Astrocyte (in vitro differentiated cells and primary cell): Measurements from ENCODE around the gene ARHGEF10L. TPM values are rescaled to one million over a fixed set of nuclear protein-coding genes. Genes with fewer than 3 reads are reported as not detected.

ENCODE experiments used
- DNase-seq: peaks from one replicate; pipeline ENCODE4 v3.0.0-alpha.2; 2010; ENCODE audit warnings: low read depth
- FAIRE-seq: peaks from 2 replicates; lab custom pipeline; 2011; peaks lifted over from hg19 to GRCh38; lab: Jason Lieb, UNC
- H2AFZ ChIP-seq: 2 replicates; pipeline ENCODE4 v1.6.0; 2012; ENCODE audit warnings: low read depth, low read length, inconsistent platforms
- H3K27ac ChIP-seq: 2 replicates; pipeline ENCODE4 v1.5.1; 2011; ENCODE audit warnings: low read depth, low read length, inconsistent platforms
- H3K27me3 ChIP-seq: 2 replicates; pipeline ENCODE4 v1.6.0; 2011; ENCODE audit warnings: low read length, inconsistent platforms; ENCODE audit not compliant: insufficient read depth
- H3K36me3 ChIP-seq: 2 replicates; pipeline ENCODE4 v1.5.1; 2011; ENCODE audit warnings: low read length, inconsistent platforms; ENCODE audit not compliant: insufficient read depth
- H3K4me1 ChIP-seq: 2 replicates; pipeline ENCODE4 v1.5.1; 2011; ENCODE audit warnings: low read length, inconsistent platforms; ENCODE audit not compliant: insufficient read depth
- H3K4me2 ChIP-seq: 2 replicates; pipeline ENCODE4 v1.6.0; 2012; ENCODE audit warnings: low read length, inconsistent platforms
- H3K4me3 ChIP-seq: 2 replicates; pipeline ENCODE4 v1.5.1; 2011; ENCODE audit warnings: low read depth, mild to moderate bottlenecking, low read length, inconsistent platforms; ENCODE audit not compliant: insufficient read depth
- H3K79me2 ChIP-seq: 2 replicates; pipeline ENCODE4 v1.6.0; 2012; ENCODE audit warnings: mild to moderate bottlenecking, low read length, inconsistent platforms; ENCODE audit not compliant: insufficient read depth
- H3K9ac ChIP-seq: 2 replicates; pipeline ENCODE4 v1.6.0; 2012; ENCODE audit warnings: mild to moderate bottlenecking, low read length, inconsistent platforms
- H3K9me3 ChIP-seq: 2 replicates; pipeline ENCODE4 v1.5.1; 2012; ENCODE audit warnings: low read depth, mild to moderate bottlenecking, low read length, inconsistent platforms; ENCODE audit not compliant: insufficient read depth
- H4K20me1 ChIP-seq: 2 replicates; pipeline ENCODE4 v1.6.0; 2012; ENCODE audit warnings: low read length, inconsistent platforms; ENCODE audit not compliant: insufficient read depth
- H3K27ac Mint-ChIP-seq: one replicate; pipeline ENCODE4 v1.8.0; 2021; ENCODE audit warnings: mild to moderate bottlenecking, mixed read lengths; ENCODE audit not compliant: unreplicated experiment
- H3K27me3 Mint-ChIP-seq: one replicate; pipeline ENCODE4 v1.8.0; 2021; ENCODE audit warnings: low read depth, mixed read lengths; ENCODE audit not compliant: unreplicated experiment
- H3K36me3 Mint-ChIP-seq: one replicate; pipeline ENCODE4 v1.8.0; 2021; ENCODE audit warnings: low read depth, mixed read lengths; ENCODE audit not compliant: unreplicated experiment
- H3K4me1 Mint-ChIP-seq: one replicate; pipeline ENCODE4 v1.8.0; 2021; ENCODE audit warnings: low read depth, mixed read lengths; ENCODE audit not compliant: unreplicated experiment
- H3K4me3 Mint-ChIP-seq: one replicate; pipeline ENCODE4 v1.8.0; 2021; ENCODE audit warnings: mild to moderate bottlenecking, moderate library complexity, mixed read lengths; ENCODE audit not compliant: unreplicated experiment
- H3K9me3 Mint-ChIP-seq: one replicate; pipeline ENCODE4 v1.8.0; 2021; ENCODE audit warnings: mild to moderate bottlenecking, mixed read lengths; ENCODE audit not compliant: unreplicated experiment
- EZH2 ChIP-seq: IDR thresholded peaks from 2 replicates; pipeline ENCODE4 v1.6.1; 2012; ENCODE audit warnings: mild to moderate bottlenecking, low read length, inconsistent platforms; ENCODE audit not compliant: insufficient read depth
- total RNA-seq: library from RNA; stranded (reverse); gene quantifications from 2 replicates; pipeline ENCODE4 v1.2.1, GENCODE V29; 2021
- TF ChIP-seq, protein P1 (sequence below): IDR thresholded peaks from 2 replicates; pipeline ENCODE4 v1.5.1; 2011; ENCODE audit warnings: low read depth, mild to moderate bottlenecking, inconsistent platforms, low read length, moderate library complexity; ENCODE audit not compliant: insufficient read depth

The ARHGEF10L gene
- total RNA-seq, 1 donor from 2014 or later: 14.2 TPM

GRCh38 chr1:17559615-17560419 is 20.3 kb downstream of the ARHGEF10L start:
- Mint-ChIP-seq H3K9me3 (no peaks in the 10 kb centered on the region), H3K4me1 (peaks cover 17% of the 10 kb centered on the region), H3K4me3 (no peak overlapping the region)

GRCh38 chr1:17561247-17561548 is 21.7 kb downstream of the ARHGEF10L start:
- Histone ChIP-seq H4K20me1 (peaks cover 55% of the 10 kb centered on the region), H3K9me3 (no peaks in the 10 kb centered on the region), H3K27me3 (no peaks in the 10 kb centered on the region), H3K9ac (peak overlapping the region; percentile 19), H2AFZ (peak overlapping the region; percentile 59), H3K27ac (no peak overlapping the region), H3K4me1 (peaks cover 19% of the 10 kb centered on the region), H3K4me2 (peak overlapping the region; percentile 69), H3K4me3 (no peak overlapping the region), H3K36me3 (no peaks in the 10 kb centered on the region), H3K79me2 (peaks cover 43% of the 10 kb centered on the region)
- no peak for FAIRE-seq
- Mint-ChIP-seq H3K4me3 (no peak overlapping the region), H3K36me3 (no peaks in the 10 kb centered on the region), H3K9me3 (no peaks in the 10 kb centered on the region), H3K27me3 (no peaks in the 10 kb centered on the region), H3K4me1 (peaks cover 21% of the 10 kb centered on the region), H3K27ac (no peak overlapping the region)
- TF ChIP-seq, protein P1, sequence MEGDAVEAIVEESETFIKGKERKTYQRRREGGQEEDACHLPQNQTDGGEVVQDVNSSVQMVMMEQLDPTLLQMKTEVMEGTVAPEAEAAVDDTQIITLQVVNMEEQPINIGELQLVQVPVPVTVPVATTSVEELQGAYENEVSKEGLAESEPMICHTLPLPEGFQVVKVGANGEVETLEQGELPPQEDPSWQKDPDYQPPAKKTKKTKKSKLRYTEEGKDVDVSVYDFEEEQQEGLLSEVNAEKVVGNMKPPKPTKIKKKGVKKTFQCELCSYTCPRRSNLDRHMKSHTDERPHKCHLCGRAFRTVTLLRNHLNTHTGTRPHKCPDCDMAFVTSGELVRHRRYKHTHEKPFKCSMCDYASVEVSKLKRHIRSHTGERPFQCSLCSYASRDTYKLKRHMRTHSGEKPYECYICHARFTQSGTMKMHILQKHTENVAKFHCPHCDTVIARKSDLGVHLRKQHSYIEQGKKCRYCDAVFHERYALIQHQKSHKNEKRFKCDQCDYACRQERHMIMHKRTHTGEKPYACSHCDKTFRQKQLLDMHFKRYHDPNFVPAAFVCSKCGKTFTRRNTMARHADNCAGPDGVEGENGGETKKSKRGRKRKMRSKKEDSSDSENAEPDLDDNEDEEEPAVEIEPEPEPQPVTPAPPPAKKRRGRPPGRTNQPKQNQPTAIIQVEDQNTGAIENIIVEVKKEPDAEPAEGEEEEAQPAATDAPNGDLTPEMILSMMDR: no peak
- TF ChIP-seq EZH2: no peak
- DNase-seq: no peak

More at GRCh38 chr1:17559615-17560419, 20.3 kb downstream of the ARHGEF10L start:
- Histone ChIP-seq H3K4me2 (no peak overlapping the region), H3K27me3 (no peaks in the 10 kb centered on the region), H3K27ac (no peak overlapping the region), H4K20me1 (peaks cover 43% of the 10 kb centered on the region), H3K9me3 (no peaks in the 10 kb centered on the region), H2AFZ (no peak overlapping the region), H3K79me2 (peaks cover 38% of the 10 kb centered on the region), H3K4me3 (no peak overlapping the region), H3K4me1 (peaks cover 17% of the 10 kb centered on the region), H3K9ac (no peak overlapping the region), H3K36me3 (no peaks in the 10 kb centered on the region)
- H3K27ac Mint-ChIP-seq: no peak overlapping the region
- TF ChIP-seq EZH2: no peak
- TF ChIP-seq, protein P1: no peak
- FAIRE-seq (no peak), DNase-seq (no peak)
- H3K27me3 Mint-ChIP-seq: no peaks in the 10 kb centered on the region
- H3K36me3 Mint-ChIP-seq: no peaks in the 10 kb centered on the region

DNA sequence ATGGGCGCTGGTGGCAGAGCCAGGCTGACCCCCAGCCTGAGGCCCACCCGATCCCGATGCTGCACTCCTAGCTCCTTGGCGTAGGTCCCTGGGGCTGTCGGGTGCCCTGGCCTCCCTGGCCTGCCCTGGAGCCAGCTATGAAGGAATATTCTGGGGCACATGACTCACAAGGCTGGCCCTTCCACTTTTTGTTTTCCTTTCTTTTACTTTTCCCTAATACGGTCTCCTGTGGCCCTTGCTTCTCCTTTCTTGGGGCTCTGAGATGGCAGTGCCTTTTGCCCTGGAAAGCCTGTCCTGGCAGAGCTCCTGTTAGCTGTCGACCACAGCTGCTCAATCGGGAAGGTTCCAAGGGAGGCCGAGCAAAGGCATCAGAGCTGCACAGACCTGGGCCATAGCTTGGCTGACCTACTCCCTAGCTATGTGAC is 22.1 kb downstream of the ARHGEF10L start:
- H3K4me2 ChIP-seq: peak overlapping the region; percentile 69
- TF ChIP-seq, protein P1: no peak
- no peak for TF ChIP-seq EZH2
- no peaks in the 10 kb centered on the region for H3K9me3 ChIP-seq
- H3K36me3 ChIP-seq: no peaks in the 10 kb centered on the region
- no peak overlapping the region for H3K27ac ChIP-seq
- Mint-ChIP-seq H3K4me3 (no peak overlapping the region), H3K9me3 (no peaks in the 10 kb centered on the region), H3K36me3 (no peaks in the 10 kb centered on the region), H3K4me1 (peaks cover 22% of the 10 kb centered on the region), H3K27me3 (no peaks in the 10 kb centered on the region), H3K27ac (peak overlapping the region; percentile 60)
- H4K20me1 ChIP-seq: peaks cover 59% of the 10 kb centered on the region
- peak overlapping the region; percentile 19 for H3K9ac ChIP-seq
- peak overlapping the region; percentile 59 for H2AFZ ChIP-seq
- peaks cover 43% of the 10 kb centered on the region for H3K79me2 ChIP-seq
- H3K27me3 ChIP-seq: no peaks in the 10 kb centered on the region
- DNase-seq (no peak), FAIRE-seq (no peak)
- no peak overlapping the region for H3K4me3 ChIP-seq
- peaks cover 19% of the 10 kb centered on the region for H3K4me1 ChIP-seq
